NCI-H748 treated with DMSO at 0.1 percent for 48 hours (cell line): Measurements from ENCODE around the gene FAM163B.

Source experiments
- DNase-seq: peaks from one replicate; lab custom pipeline; 2025; lab: John Stamatoyannopoulos, UW

The FAM163B gene

DNA sequence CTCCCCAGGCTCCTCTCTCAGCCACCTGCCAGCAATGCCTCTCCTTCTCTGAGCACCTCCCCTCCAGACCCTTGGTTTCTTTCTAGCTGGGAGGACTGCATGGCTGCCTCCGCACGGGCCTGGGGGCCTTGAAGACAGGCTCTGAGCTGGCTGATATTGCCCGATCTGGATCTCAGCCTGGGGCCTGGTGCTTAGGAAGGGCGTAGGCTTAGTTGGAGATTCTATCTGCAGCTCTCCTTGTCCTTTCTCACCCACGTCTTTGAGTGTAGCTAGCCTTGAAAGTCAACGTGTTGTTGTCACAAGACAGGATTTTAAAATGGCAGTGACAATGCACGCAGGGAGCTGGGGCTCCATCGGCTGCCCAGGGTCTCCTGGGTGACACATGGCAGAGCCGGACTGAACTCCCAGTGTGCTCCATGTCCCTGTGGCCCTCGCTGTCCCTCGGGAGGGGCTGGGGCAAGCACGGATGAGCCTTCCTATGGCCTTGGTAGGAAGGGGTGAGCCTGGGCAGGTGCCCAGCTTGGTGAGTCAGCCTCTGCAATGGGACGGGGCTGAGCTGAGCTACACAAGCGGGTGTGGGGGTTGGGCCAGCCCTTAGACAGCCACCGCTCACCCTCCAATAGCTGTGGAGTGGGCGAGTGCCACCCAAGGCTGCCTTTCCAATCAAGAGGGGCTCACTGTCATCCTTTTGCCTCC lies 65.3 kb downstream of the FAM163B start:
- no peak for DNase-seq

GRCh38 chr9:133542002-133542401 lies 67.2 kb downstream of the FAM163B start:
- no peak for DNase-seq

DNA sequence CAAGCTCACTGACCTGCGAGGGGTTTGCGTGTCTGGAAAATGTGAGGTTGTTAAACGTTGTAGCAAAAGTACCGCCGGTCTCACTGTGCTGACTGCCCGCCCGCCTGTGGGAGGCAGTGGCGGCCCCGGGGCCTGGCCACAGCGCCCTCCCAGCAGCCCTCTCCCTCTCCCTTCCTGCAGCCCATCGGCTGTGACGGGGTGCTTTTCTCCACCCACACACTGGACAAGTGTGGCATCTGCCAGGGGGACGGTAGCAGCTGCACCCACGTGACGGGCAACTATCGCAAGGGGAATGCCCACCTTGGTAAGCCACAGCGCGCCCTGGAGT lies 68.5 kb downstream of the FAM163B start:
- DNase-seq: no peak

- no peak for DNase-seq
These were observed 69.0 kb downstream of the FAM163B start for GRCh38 chr9:133539991-133540697.

DNA sequence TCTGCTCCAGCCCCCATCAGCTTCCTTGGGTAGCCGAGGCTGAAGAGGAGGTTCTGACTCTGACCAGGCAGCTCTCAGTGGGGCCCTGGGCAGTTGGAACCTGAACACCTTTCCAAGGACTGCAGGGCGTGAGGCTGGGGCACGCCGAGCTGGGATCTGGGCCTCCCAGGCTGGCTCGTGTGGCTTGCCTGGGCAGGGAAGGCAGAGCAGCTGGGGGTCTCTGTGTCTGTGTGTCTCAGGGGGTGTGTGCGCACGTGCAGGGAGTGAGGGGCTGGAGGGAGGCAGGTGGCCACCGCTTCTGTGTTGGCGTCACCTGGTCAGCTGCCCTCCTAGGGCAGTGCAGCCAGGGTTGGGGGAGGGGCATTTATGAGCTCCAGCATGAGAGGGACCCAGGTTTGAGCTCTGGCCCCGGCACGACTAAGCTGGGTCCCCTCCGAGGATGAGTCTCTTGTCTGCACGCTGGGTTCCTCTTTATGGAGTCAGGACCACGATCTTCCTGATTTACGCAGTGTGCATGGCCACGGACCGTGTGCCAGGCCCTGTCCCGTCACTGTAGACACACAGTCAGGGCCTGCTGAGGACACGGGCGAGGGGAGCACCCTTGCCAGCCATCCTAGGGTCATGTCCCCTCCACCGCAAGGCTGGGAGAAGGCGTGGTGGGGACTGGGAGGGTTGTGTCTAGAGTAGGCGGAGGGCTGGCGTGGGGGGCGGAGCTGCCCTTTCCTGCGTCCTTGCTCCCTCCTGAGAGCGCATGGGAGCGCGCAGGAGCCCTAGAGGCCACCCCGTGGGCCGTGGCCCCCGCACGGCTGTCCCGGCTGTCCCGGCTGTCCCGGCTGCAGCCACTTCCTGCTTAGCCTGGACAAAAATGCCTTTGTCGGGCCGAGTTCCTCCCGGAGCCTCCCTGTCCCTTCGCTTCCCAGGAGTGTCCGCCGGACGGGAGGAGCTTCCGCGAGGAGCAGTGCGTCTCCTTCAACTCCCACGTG lies 70.0 kb downstream of the FAM163B start:
- no peak for DNase-seq

- no peak for DNase-seq
These were observed 71.0 kb downstream of the FAM163B start for GRCh38 chr9:133538176-133538575.

DNA sequence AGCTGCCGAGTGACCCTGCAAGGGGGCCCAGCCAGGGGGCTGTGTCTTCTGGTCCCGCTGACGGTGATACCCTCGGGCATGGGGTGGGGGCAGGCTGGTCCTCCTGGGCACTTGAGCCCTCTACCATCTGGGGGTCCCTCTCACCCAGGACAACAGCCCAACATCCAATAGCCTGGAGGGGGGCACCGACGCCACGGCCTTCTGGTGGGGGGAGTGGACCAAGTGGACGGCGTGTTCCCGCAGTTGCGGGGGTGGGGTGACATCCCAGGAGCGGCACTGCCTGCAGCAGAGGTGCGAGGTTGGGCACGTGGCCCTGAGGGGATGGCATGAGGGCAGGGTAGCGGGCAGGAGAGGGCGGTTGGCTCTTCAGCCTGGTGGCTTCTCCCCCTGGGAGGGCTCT lies 71.9 kb downstream of the FAM163B start:
- DNase-seq: no peak

DNA sequence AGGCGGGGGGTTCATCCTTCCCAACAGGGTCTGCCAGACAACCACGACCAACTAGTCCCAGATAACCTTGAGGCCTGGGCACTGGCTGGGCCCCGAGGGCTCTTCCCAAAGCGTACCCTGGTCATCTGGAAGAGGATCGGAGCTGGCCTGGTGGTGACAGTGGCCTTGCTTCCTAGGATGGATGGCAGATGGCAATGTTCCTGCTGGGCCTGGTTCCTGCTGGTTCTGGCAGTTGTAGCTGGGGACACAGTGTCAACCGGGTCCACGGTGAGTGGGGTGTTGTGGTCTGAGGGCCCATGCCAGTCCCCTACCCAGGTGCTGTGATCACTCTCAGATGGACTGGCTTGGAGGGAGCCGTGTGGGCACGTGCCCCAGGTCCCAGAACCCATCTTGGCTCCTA lies 72.7 kb downstream of the FAM163B start:
- no peak for DNase-seq

DNA sequence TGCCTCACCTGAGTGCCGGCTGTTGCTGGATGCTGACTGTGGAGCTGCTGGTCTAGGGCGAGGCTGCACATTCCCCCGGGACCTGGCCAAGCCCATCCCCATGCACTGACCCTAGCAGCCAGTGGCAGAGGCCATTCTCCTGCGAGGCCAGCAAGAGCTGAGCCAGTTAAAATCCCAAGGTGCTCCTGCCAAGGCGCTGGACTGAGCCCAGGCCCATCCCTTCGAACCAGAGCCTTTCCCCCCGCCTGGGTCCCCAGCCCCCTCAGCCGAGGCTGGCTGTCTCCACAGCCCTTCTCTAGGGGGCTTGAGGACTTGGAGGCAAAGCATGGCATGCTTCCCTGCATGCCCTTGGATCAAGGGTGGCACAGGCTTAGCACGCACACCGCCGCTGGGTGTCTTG lies 73.1 kb downstream of the FAM163B start:
- no peak for DNase-seq

DNA sequence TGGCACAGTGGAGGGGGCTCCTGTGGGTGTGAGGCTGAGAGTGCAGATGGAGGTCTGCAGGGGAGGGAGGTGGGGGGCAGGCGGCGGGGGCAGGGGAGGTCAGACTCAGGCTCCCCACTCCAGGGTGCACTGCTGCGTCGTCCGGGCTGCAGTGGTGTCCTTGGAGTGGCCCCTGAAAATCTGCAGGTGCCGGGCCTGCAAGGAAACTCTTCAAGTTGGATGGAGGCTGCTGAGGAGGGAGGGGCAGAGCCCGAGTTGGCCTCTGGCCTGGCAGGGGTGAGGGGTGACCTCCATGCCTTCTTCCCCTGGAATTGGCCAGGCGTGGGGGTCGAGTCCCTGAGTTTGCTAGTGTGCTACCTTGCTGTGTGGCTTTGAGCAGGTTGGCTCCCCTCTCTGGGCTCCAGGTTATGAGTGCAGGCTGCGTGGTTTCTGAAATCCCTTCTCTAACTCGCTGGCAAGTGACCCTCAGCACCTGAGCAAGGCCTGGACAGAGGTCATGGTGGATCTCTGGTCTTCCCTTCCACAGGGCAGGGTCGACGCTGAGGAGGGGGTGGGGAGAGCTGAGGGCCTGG lies 73.8 kb downstream of the FAM163B start:
- no peak for DNase-seq

DNA sequence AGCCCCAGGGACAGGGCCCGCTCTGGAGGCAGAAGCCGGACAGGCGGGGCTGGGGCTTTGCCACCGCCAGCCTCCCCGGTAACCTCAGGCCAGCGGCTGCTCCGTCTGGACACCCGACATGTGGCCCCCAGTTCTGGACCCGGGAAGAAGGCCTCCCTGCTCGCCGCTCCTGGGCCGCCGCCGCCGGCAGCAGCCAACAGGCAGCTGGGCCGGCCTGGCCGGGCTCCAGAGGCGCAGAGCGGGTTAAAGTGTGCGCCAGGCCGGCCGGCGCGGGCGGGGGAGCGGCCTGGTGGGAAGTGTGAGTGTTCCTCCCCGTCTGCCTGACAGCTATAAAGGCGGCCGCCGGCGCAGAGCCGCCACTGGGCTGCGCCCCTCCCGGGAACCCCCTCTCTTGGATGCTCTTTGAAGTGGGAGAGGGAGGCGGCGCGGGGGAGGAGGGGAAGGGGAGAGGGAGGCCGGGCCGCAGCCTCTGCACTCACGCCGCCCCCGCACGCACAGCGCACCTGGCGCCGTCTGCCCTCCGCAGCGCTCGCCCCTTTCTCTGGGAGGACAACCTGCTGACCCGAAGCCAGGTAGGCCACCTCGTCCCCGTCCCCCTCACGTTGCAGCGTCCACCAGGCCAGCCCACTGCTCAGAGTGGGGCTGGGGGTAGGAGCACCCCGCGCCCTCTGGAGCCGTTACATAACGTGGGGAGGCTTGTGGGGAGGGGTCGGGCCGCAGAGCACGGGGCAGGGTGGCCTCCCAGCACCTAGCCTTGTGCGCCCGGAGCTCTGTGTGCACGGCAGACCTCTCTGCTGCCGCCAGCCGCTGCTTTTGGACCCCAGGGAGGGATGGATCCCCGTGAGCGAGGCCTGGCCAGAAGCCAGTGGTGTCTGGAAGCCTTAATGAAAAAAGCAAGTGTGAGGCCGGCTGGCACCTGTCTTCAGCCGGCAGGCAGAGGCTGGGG lies 74.6 kb downstream of the FAM163B start, which contains the start of gene ADAMTSL2:
Gene ADAMTSL2 (plus strand): TSS at position 359 of the 946 bp plus-strand sequence. CDS start 2,009 bp downstream, outside the sequence.
- DNase-seq: no peak

DNA sequence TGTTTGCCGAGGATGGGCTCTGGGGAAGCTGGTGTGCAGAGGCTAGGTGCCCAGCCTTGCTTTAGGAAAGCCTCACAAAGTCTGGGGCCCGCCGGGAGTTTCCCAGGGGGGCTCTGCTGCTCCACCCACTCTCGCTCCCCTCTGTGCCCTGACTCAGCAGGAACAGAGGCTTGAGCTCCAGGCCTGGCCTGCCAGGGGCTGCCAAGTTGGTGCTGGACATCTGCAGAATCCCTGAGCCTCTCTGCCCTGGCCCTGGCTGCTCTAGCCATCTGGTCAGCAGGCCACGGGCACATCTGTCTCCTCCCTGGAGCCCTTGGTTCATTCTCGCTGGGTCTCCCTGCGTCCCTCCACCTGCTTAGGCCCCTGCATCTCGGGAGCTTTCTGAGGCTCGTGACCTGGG lies 75.3 kb downstream of the FAM163B start:
- no peak for DNase-seq

GRCh38 chr9:133532937-133533668 lies 76.1 kb downstream of the FAM163B start:
- DNase-seq: peak; percentile 7

GRCh38 chr9:133531293-133531692 lies 77.9 kb downstream of the FAM163B start:
- DNase-seq: no peak

GRCh38 chr9:133529874-133530273 lies 79.3 kb downstream of the FAM163B start:
- DNase-seq: no peak

DNA sequence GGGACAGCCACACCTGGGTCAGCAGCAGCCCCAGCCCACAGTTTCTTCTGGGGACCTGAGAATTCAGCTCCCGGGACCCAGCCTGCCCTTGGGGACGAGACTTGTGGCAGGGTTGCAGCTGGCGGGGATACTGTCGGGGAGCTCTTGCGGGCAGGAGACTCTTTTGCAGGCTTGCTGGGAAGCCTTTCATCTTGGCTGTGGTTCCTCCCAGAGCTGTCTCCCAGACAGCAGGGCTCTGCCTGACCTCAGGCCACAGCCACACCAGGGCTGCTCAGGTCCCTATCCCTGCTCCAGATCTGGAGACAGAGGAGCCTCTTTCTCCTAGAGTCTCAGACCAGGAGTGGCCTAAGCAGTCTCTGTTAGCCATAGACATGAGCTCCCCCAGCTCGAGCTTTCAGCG lies 79.7 kb downstream of the FAM163B start:
- DNase-seq: no peak

DNA sequence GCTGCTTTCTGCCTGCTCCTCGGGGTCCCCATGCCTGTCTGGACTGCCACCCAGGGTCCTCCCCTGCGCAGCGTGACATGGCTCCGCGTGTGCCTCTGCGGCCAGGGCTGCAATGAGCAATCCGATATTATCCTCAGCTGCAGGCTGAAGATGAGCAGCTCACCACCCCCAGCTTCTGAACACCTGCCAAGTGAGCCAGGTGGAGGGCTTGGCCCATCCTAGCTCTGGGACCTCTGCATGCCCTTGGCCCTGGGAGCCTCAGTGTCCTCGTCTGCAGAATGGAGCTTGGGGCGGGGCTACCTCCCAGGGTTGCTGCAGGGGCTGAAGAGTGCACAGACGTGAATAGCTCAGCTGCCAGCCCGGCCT lies 80.3 kb downstream of the FAM163B start:
- no peak for DNase-seq

DNA sequence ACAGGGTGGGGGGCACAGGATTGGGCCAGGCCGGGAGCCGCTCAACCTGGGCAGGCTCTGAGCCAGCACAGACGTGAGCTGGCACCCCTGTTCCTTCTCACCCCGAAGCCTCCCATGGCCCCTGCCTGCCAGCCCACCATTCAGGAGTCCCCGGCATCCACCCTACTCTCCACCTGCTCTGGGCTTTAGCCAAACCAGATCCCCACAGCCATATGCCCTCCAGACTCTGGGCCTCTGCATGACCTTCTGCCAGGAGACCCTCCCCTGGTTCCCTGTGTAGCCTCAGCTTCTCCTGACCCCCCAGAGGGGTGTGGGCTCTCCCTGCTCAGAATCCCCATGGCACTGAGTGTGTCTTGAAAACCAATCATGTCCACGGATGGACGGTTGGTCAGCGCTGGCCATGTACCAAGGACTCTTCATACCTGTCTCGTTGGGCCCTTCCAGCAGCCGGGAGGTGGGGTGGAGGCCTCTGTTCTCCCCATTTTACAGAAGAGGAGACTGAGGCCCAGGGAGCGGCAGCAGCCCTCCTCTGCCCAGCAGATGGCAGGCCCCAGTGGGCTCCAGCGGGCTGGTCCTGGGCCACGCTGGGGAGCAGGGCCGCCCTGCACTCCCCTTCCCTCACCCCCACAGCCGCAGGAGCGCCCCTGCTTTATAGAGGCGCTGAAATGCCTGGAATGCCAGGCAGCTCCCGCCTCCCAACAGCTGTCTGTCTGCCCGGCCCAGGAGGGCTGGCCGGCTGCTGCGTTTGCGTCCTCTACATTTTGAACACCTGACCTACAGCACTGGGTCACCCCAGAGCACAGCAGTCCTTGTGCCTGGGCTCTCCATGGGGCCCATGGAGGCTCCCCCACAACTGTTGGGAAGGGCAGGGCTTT lies 81.0 kb downstream of the FAM163B start:
- DNase-seq: no peak

DNA sequence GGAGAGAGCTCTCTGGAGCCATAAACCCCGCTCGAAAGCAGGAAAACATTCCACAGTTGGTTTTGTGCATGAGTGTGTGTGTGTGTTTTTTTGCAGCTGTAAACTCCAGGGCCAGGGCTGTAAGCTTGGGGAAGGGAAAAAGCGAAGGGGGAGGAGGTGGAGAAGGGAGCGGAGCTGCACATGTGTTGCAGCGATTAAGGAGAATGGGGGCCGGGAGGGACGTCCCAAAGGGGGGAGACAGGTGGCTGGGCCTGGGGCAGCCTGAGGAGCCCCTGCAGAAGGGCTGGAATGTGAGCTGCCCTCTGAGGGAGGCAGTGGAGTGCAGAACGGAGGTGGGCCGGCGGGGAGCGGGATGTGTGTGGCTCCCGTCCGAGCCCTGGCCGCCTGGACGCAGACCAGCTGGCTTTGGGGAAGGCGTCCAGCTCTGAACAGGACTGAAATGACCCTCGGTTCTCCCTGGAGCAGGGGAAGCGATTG lies 81.7 kb downstream of the FAM163B start:
- no peak for DNase-seq
